Measurements from ENCODE around the gene KCNH8. TPM values are rescaled to one million over a fixed set of nuclear protein-coding genes. Genes with fewer than 3 reads are reported as not detected.

Gene KCNH8
- total and polyA plus RNA-seq, 2 of the 4 experiments (the other 2 are of a cell fraction), result not detected

DNA sequence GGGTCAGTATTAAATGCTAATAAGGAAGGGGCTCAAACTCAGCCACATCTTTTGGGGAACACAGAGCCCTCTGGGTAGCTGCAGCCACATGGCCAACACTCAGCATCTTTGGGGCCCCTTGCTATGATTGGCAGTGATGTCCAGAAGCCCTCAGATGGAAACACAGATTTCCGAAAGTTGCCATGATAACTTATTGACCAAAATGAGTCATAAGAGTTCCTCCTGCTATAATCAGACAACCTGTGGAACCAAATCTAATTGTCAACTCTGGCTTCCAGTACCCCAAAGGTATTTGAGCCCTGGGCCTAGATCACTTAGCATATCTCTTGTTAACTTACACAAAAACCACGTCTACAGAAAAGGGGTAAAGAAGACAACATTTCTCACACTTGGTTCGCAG, 392.2 kb downstream of the KCNH8 start:
- Histone ChIP-seq H3K27me3 (ENCODE audit: control insufficient read depth, insufficient read depth, low read length) (no peaks in the 10 kb centered on the region), H3K18ac (ENCODE audit: low read depth, low read length) (no peak overlapping the region)

More for the DNA sequence above, 392.2 kb downstream of the KCNH8 start:
- Histone ChIP-seq H4K5ac (ENCODE audit: low read depth, low read length) (no peak overlapping the region), H2BK15ac (ENCODE audit: low read depth, low read length) (no peak overlapping the region), H3K23ac (ENCODE audit: low read depth, low read length) (no peak overlapping the region), H3K56ac (ENCODE audit: extremely low read depth, insufficient read depth, low read length) (no peak overlapping the region), H2AK5ac (ENCODE audit: low read depth, low read length) (no peak overlapping the region), H3K79me1 (ENCODE audit: low read depth in 1 of 2, low read length in 2 of 2) (no peaks in the 10 kb centered on the region), H2AFZ (replicated peaks; ENCODE audit: low read length, poor library complexity) (no peak overlapping the region), H3K4me3 (ENCODE audit: insufficient read depth, low read depth, low read length) (no peak overlapping the region), H3K14ac (replicated peaks; ENCODE audit: low read depth, low read length) (no peak overlapping the region), H4K91ac (ENCODE audit: insufficient read depth, low read depth, low read length) (no peak overlapping the region), H3K4me1 (ENCODE audit: control insufficient read depth, insufficient read depth, low read length) (no peaks in the 10 kb centered on the region), H3K9ac (ENCODE audit: low read depth, low read length) (no peak overlapping the region), H2BK20ac (ENCODE audit: low read depth, low read length) (no peak overlapping the region), H3K4me2 (ENCODE audit: low read depth, low read length) (no peak overlapping the region), H2BK120ac (ENCODE audit: low read depth, low read length) (no peak overlapping the region), H3K9me1 (ENCODE audit: insufficient read depth, low read length) (no peaks in the 10 kb centered on the region), H3K9me3 (ENCODE audit: control insufficient read depth, insufficient read depth, low read length) (peaks cover 15% of the 10 kb centered on the region), H3K4ac (ENCODE audit: low read depth, low read length) (no peak overlapping the region), H2AK9ac (replicated peaks; ENCODE audit: low read depth, low read length, poor library complexity) (no peak overlapping the region), H4K8ac (ENCODE audit: low read depth in 2 of 2, low read length in 2 of 2) (no peak overlapping the region), H4K20me1 (ENCODE audit: insufficient read depth, low read length) (no peaks in the 10 kb centered on the region), H3K36me3 (ENCODE audit: control insufficient read depth, insufficient read depth, low read length) (no peaks in the 10 kb centered on the region), H2BK5ac (ENCODE audit: low read depth, low read length, poor library complexity, severe bottlenecking) (no peak overlapping the region), H3K27ac (ENCODE audit: insufficient read depth, low read length) (no peak overlapping the region)
- DNase-seq, result no peak
- POLR2A ChIA-PET (ENCODE audit: unreplicated experiment), result no interaction called here
- ATAC-seq (ENCODE audit: low read depth), result no peak
- intact Hi-C loops (cut with micrococcal nuclease), result no loop called here
- in situ Hi-C loops (cut with MboI; ENCODE audit: low sequenced_read_pairs), result no loop called here
- CTCF ChIA-PET, result no interaction called here
- WGBS, 2 experiments (ENCODE audit: extremely low coverage in 2 of 2, insufficient read length in 1 of 2), result 83% methylated on average over 1 of the region's 3 CpGs; no CpG with 5 or more reads in 1 of the 2 experiments
- TF ChIP-seq, protein P1, sequence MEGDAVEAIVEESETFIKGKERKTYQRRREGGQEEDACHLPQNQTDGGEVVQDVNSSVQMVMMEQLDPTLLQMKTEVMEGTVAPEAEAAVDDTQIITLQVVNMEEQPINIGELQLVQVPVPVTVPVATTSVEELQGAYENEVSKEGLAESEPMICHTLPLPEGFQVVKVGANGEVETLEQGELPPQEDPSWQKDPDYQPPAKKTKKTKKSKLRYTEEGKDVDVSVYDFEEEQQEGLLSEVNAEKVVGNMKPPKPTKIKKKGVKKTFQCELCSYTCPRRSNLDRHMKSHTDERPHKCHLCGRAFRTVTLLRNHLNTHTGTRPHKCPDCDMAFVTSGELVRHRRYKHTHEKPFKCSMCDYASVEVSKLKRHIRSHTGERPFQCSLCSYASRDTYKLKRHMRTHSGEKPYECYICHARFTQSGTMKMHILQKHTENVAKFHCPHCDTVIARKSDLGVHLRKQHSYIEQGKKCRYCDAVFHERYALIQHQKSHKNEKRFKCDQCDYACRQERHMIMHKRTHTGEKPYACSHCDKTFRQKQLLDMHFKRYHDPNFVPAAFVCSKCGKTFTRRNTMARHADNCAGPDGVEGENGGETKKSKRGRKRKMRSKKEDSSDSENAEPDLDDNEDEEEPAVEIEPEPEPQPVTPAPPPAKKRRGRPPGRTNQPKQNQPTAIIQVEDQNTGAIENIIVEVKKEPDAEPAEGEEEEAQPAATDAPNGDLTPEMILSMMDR (conservative IDR thresholded peaks at IDR 0.05; ENCODE audit: low read depth, low read length), result no peak
- TF ChIP-seq NFE2L2 (IDR thresholded peaks at IDR 0.05; ENCODE audit: low read depth, low read length) (no peak), RFX5 (IDR thresholded peaks at IDR 0.05; ENCODE audit: low read depth, low read length) (no peak), BHLHE40 (IDR thresholded peaks at IDR 0.05; ENCODE audit: low read depth, low read length) (no peak), CHD1 (IDR thresholded peaks at IDR 0.05; ENCODE audit: low read depth, low read length) (no peak), CEBPB (IDR thresholded peaks at IDR 0.05; ENCODE audit: low read depth, low read length) (no peak), FOS (IDR thresholded peaks at IDR 0.05; ENCODE audit: low read depth, low read length) (no peak)
- no TSS peak for BruUV-seq (replicated peaks)
- dilution Hi-C loops (cut with HindIII; ENCODE audit: low sequenced_read_pairs, unreplicated experiment), result no loop called here
